Astrocyte of the spinal cord (primary cell): ENCODE results near the gene ALDH1L2.

Experiments
- DNase-seq: peaks from one replicate; pipeline ENCODE4 v3.0.0; 2011; ENCODE audit warnings: low read depth, low spot score
- H3K4me3 ChIP-seq: 2 replicates; pipeline ENCODE4 v1.5.1; 2011; ENCODE audit warnings: low read depth, mild to moderate bottlenecking, low read length, moderate library complexity
- in situ Hi-C: cut with HindIII; loops from 2 replicates; pipeline ENCODE4 v1.10.0; 2017; ENCODE audit warnings: low sequenced_read_pairs
- TF ChIP-seq, protein P1 (sequence below): IDR thresholded peaks from 2 replicates; pipeline ENCODE4 v1.5.1; 2012; ENCODE audit warnings: low read depth, mild to moderate bottlenecking, low read length, inconsistent platforms

The ALDH1L2 gene

DNA sequence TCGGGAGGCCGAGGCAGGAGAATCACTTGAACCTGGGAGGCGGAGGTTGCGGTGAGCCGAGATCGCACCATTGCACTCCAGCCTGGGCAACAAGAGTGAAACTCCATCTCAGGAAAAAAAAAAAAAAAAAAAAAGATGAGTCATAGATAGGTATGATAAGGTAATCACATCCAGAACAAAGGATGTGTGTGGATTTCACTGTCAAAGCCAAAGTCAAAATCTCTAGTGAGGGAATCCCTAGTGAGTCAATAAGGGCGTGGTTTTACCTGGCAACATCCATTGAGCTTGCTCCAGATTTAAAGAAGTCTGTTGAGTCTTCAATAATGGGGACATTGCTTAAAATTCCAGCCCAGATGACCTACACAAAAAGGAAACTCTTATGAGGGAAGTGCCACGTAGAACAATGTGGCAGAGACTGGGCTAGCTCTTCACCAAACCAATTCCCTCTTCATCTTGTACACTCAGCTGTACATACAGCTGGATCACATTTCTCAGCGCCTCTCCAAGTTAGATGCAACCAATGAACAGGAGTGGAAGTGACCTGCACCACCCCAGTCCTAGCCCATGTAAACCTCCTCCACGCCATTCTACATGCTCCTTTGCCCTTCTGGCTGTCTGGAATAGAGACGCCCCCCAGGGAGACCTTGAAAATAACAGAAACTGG lies 23.4 kb downstream of the ALDH1L2 start:
- in situ Hi-C loops, result no loop called here
- no peak overlapping the region for H3K4me3 ChIP-seq
- TF ChIP-seq, protein P1, sequence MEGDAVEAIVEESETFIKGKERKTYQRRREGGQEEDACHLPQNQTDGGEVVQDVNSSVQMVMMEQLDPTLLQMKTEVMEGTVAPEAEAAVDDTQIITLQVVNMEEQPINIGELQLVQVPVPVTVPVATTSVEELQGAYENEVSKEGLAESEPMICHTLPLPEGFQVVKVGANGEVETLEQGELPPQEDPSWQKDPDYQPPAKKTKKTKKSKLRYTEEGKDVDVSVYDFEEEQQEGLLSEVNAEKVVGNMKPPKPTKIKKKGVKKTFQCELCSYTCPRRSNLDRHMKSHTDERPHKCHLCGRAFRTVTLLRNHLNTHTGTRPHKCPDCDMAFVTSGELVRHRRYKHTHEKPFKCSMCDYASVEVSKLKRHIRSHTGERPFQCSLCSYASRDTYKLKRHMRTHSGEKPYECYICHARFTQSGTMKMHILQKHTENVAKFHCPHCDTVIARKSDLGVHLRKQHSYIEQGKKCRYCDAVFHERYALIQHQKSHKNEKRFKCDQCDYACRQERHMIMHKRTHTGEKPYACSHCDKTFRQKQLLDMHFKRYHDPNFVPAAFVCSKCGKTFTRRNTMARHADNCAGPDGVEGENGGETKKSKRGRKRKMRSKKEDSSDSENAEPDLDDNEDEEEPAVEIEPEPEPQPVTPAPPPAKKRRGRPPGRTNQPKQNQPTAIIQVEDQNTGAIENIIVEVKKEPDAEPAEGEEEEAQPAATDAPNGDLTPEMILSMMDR, result no peak

DNA sequence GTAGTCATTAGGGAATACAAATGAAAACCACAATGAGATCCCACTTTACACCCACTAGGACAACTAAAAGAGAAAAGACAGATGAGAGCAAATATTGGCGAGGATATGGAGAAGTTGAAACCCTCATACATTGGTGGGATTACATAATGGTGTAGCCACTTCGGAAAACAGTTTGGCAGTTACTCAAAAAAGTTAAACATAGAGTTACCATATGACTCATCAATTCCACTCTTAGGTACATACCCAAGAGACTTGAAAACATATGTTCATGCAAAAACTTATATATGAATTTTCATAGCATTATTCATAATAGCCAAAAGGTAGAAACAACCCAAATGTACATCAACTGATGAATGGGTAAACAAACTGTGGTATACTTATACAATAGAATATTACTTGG lies 27.1 kb downstream of the ALDH1L2 start:
- in situ Hi-C loops, result no loop called here
- DNase-seq, result no peak
- TF ChIP-seq, protein P1, result no peak
- no peak overlapping the region for H3K4me3 ChIP-seq

More for the DNA sequence above, 23.4 kb downstream of the ALDH1L2 start:
- DNase-seq, result no peak

DNA sequence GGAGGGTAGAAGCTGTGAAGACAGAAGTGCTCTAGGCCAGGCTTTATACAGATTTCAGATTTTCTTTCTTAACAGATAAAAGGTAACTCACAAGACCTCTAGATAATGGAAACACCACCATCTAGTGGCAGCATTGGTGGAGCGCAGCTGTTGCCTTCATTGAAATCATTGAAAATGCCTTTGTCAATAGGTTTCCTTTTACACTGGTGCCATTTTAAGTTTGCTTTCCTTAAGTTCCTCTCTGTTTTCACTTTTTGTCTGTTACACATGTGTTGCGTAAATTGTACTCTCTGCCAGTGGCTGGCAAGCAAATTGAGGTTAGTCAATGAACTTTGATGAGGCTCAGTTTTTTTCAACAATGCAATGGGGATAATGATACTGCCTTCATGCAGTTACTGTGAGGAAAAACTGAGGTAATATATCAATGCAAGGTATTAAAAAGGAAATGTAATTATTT lies 31.1 kb downstream of the ALDH1L2 start:
- in situ Hi-C loops, result no loop called here

DNA sequence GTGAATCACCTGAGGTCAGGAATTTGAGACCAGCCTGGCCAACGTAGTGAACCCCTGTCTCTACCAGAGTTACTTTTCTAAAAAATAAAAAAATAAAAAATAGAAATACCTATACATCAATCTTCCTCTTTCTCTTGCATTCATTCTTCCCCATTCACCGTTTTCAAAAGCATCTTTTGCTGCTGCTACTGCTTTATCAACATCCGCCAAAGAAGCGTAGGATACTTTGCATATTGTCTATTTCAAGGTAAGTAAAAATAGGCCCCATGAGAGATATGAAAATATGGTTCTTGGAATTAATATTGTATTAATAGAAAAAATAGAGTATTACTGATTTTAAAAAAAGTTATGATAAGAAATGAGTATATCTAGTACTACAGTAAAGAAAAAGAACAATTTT lies 32.3 kb downstream of the ALDH1L2 start:
- TF ChIP-seq, protein P1, result no peak
- DNase-seq, result no peak
- in situ Hi-C loops, result no loop called here

More for the DNA sequence above, 31.1 kb downstream of the ALDH1L2 start:
- DNase-seq, result peak; percentile 78
- TF ChIP-seq, protein P1, result peak; percentile 90
- H3K4me3 ChIP-seq, result no peak overlapping the region

DNA sequence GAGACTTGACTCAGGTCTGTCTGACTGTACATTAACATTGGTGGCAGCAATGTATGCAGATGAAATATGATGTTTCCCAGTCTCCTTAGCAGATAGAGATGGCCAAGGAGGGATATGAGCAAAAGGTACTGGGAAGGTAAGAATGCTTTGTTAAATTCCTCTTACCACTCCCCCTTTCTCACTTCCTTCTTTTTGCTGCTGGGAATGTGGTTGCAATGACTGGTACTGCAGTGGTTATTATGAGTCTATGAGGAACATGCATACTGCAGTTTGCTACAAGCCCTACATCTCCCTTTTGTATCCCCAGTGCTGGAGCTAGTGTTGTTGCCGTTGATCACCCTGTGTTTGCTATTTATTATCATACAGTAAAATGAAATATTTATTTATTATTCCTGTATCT lies 35.9 kb downstream of the ALDH1L2 start:
- TF ChIP-seq, protein P1, result no peak
- H3K4me3 ChIP-seq, result no peak overlapping the region
- no peak for DNase-seq
- in situ Hi-C loops, result no loop called here

More for the DNA sequence above, 32.3 kb downstream of the ALDH1L2 start:
- H3K4me3 ChIP-seq, result no peak overlapping the region

DNA sequence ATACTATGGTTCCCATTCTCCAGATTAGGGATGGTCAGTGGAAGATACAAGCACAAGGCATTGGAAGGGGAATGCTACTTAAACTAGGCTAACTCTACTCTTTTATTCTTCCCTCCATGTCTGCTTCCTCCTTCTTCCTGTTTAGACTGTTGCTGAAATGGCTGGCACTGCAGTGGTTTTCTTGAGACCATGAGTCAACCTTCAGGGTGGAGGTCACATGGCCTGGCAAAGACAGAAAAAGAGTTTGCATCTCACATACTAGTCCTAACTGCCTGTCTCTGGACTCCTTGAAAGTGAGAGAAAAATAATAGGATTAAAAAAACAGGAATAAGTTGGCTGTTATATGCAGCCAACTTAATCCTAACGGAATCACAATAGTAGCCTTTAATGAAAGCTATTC lies 37.0 kb downstream of the ALDH1L2 start:
- in situ Hi-C loops, result no loop called here
- TF ChIP-seq, protein P1, result no peak
- H3K4me3 ChIP-seq, result no peak overlapping the region
- no peak for DNase-seq
